Activated T-helper 9 cell treated with anti-CD3 and anti-CD28 coated beads, Interleukin-2, amount 50 U/mL, for 16 hours (primary cell): ENCODE data around the gene LMBRD1.
"Not testable (repeated sequence)": the region's sequence is repeated elsewhere in the genome, so short reads cannot be mapped to it uniquely, and the experiment has no call there.

Experiments used
- DNase-seq: peaks from one replicate; pipeline ENCODE4 v3.0.0-alpha.2; 2020; ENCODE audit warnings: low read depth

Gene LMBRD1

DNA sequence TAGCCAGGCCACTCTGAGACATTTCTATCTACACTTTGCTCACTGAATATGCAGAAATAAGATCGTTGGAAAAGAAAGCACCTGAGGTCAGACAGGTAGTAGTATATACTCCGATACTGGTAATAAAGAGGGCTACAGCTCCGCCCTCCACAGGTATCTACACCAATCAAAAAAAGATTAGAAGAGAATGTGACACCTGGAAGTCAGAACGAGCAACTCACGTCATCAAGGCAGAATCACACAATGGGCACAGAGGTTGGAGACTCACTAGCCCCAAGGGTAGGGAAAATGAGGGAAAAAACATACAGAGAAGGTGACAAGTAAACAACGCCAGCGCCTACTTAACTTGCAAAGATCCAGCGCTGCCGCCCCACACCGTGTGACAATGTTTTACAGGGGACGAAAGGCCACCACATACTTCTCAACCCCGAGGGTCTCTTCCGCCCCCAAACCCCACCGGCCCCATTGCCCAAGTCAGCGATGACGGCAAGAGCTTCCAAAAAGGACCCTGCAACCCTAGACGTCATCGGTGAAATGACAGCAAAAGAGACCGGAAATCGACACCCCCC lies 653 bp downstream of the LMBRD1 start:
- no peak for DNase-seq

DNA sequence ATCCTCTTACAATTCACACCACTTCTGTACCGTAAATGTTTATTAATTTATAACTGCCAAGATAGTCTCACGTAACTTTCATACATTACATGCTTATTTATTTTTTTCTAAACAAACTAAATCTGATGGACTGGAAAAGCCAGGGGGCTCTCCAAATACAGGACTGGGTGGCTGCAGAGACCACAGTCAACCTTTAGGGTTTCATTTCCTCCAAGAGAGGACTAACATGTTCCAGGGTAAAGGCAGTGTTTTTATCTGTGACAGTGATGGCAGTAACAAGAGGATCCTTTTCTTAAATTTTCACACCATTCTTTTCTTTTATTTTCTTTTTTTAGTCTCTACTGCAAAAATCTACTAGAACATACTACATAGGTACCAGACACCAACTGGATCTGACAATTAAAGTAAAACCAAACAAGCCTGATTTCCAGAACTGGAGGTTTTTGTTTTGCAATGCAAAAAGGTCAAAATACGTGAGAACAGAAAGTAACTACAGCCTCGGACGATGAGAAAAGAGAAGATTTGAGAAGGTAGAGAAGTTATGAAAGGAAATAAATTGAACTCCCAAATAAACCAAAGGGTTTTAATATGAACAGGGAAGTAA lies 1.2 kb downstream of the LMBRD1 start:
- no peak for DNase-seq

DNA sequence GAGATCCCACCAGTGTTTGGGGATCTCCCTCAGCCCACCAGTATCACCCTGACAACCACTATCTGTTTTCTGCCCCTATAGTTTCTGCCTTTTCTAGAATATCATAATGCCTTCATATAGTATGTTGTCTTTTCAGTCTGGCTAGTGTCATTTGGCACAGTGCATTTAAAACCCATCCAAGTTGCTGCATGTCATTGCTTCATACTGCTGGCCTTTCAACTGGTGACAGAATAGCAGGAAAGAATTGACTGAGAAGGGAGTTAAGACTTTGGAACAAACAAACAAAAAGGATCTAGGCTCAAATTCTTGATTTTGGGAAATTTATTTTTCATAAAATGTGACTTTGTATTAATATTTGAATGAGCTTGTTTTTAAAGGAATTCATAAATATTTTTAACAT lies 4.5 kb downstream of the LMBRD1 start:
- no peak for DNase-seq

DNA sequence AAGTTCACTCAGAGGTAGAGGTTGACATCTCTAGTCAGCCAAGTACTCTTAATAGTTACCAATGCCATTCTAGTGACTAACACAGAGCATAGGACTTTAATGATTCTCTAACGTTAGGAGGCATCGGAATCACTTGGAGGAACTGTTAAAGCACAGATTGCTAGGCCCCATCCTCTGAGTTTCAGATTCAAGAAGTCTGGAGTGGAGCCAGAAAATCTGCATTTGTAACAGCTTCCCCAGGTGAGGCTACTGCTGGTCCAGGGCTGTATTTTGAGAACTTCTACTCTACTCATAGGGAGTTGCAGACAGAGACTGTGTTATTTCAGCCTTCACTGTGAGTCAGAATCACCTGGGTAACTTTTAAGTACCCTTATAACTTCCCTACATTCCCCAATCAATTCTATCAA lies 5.7 kb downstream of the LMBRD1 start:
- DNase-seq, result no peak

DNA sequence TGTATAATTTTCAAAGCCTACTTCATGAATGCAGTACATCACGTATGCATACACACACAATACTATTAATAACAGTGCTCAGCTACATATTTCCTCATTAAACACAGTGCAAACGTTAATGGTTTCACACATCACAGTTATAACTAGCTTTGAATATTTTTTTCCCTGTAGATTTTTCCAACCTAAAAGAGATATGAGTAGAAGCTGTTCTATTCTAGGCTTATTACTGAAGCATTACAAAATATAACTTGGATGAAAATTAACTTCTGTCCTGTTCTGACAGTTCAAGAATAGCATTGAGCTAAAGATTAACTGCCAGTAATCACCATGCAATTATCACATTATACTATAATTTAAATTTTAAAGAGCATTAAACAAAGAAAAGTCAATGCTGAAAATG lies 6.2 kb downstream of the LMBRD1 start:
- no peak for DNase-seq

DNA sequence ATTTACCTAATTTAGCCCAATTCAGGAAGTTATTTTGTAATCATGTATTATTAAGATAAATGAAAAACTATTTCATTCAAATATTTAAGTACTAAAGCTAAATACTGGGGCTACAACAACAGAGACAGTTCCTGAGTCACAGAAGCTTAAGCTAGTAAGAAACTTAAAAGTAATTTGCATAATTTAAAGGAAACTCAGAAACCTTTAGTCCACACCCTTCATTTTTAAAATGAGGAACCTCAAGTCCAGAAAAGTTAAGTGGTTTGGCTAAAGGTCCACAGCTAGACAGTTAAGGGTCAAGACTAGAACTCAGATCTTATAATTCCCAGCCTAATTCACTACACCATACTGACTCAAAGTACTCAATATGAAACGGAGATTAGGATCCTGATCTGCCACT lies 7.2 kb downstream of the LMBRD1 start:
- no peak for DNase-seq

DNA sequence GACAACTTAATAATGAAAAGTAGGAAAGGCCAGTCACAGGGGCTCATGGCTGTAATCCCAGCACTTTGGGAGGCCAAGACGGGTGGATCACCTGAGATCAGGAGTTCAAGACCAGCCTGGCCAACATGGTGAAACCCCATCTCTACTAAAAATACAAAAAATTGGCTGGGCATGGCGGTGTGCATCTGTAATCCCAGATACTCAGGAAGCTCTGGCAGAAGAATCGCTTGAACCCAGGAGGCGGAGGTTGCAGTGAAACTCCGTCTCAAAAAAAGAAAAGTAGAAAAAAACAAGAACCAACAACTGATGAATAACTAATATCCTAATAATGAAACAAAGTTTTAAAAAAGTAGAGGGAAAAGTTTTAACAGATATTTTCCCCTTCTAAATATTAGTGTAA lies 9.4 kb downstream of the LMBRD1 start:
- not testable (repeated sequence) for DNase-seq

DNA sequence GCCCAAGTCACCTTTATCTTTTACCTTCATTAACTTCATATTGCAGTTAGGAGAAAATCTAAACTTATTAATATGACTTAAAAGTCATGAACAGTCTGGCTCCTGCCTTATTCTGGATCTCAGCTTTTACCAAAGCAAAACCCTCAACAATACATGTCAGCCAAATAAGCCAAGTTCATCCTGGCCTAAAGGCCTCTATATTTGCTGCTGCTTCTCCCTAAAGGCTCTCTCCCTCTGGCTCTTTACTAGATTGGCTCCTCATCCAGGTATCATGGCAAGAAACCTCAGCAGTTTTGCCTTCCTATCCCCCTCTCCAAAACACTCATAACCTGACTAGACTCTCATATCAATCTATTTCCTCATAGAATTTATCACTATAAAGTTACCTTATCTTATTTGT lies 11.1 kb downstream of the LMBRD1 start:
- DNase-seq, result no peak

DNA sequence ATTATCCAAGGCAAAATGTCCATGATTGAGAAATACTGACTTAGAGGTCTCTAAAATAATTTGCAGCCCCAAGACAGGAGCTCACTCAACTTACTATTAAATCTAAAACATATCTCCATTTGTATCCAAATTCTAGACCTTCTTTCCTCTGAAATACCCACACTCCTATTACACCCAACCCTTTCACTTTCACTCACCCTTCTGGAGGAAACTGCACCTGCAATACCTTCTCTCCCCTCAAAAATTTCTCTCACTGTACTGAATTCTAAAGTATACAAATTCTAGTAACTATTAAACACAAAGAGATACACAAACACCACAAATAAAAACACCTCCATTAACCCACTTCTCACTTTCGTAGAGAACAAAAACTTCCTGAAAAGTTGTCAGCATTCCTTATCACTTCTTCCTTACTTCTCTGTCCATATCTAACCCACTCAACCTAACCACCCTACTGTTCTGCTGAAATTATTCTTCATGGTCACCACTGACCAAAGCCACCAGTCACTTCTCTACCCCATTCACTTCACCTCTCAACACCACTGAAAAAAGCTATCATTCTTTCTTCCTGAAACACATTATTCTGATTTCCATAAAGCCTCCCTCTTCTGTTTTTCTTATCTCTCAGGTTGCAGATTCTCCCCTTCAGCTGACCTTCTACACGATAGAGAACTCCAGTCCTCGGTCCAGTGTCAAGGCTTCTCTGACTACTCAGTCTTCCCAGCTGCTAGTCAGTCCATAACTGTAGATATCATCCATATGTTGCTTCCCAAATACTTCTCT lies 12.0 kb downstream of the LMBRD1 start:
- DNase-seq, result no peak

DNA sequence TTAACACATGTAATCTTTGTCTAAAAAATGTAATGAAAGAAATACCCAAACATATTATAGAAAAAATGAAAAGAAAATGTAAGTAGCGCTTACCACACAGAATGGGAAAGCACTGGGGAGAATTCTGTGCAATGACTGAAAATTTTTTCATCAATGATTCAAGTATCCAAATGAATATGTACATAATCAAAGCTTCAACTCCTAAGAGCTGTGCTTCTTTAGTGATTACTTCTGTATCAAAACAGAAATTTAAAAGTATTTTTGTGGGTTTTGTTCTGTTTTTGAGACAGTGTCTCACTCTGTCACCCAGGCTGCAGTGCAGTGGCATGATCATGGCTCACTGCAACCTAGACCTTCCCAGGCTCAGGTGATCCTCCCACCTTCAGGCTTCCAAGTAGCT lies 13.7 kb downstream of the LMBRD1 start:
- no peak for DNase-seq

DNA sequence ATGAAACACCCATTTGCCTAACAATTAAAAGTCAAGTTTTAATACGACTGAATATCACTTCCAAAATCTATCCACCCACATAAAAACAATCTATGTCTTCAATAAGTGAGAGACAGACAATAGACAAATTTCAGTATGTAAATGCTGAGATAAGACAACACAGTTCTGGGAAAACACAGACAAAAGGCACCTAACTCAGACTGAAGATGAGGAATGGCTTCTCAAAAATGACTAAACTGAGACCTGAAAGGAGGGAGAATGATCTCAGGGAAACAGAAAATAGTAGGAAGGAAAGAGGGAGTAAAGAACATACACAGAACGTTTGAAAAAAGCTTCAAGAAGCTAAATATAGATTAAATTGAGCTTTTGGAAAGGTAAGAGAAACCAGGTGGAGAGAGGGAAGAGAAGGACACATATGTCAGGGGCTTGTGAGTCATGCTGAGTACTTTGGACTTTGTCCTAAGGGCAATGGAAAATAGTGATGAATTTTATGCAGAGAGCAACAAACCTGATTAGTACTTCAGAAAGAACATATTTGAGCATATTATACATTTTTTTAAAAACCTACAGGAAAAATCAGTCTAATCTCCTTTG lies 16.1 kb downstream of the LMBRD1 start:
- DNase-seq, result no peak

DNA sequence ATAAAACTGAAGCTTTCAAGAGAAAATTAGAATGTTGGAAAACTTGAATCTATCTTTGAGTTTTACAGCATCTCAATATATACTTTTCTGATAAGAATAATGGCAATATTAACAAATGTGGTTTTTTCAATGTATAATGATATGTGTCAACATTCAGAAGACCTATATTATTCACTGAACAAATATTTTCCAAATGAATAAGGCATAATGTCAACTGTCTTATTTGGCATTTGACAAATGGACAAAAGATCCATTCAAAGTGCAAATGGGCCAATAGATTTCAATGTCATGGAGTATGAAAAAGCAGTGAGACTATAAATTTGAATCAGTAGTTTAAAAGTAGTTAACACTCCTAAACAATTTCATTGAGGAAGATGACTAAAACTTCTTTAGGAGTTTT lies 20.9 kb downstream of the LMBRD1 start:
- no peak for DNase-seq

DNA sequence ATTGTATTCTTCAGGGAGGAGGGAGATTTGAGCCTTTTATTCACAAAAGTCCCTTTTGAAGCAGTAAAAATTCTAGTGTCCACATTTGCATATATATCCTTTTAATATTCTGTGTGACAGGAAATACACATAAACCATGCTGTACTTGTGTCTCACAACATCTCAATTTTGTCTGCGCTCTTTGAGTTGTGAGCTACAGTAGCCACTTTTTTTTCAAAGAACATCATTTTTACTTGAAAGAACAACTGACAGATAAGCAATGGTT lies 21.3 kb downstream of the LMBRD1 start:
- DNase-seq, result no peak

DNA sequence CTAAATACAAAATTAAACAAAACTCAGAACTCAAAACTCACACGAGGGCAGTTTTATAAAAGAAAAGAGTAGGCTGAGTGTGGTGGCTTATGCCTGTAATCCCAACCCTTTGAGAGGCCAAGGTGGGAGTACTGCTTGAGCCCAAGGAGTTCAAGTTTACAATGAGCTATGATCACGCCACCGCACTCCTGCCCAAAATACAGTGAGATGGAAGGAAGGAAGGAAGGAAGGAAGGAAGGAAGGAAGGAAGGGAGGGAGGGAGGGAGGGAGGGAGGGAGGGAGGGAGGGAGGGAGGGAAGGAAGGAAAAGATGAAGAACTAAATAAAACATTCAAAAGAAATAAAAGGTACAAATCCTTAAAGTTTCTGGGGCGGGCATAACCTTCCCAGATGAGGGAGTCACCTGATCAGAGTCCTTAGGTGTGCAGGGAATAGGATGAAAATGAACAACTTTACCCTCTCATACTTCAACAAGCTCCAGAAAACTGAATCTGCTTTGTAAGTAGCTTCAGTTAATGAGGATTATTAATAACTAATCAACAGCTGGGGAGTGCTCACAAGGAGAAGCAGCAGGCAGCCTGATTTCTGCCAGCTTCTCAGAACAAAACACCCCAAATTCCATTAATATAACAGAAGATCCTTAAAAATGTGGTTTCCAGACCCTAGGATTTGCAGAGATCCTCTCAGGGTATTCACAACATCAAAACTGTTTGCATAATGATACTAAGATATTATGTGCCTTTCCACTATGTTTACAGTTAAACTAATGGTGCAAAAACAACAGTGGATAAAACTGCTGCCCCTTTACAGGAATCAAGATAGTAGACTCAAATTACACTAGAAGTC lies 21.8 kb downstream of the LMBRD1 start:
- no peak for DNase-seq

DNA sequence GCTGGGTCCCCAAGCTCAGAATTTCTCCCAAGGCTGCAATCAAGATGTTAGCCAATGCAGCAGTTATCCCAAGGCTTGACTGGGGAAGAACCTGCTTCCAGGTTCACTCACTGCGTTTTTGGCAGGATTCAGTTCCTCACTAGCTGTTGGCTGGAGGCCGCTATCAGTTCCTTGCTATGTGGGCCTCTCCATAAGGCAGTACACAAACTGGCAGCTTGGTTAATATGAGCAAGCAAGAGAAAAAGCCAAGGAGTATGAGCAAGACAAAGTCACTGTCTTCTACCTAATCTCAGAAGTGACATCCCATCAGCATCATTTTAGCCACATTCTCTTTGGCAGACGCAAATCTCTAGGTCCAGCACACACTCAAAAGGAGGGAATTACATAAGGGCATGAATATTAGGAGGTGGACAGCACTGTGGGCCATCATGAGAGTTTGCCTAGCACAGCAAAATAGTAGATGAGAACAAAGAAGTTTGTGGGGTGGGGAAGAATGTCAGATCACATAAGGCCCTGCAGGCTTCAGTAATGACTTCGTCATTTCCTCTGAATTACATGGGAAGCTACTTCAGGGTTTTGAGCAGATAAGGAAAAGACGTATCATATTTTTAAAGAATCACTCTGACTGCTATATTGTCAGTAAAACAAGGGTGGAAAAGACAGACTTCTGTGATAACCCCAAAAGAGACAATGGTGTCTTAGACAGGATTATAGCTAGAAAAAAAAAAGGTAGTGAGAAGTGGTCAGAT lies 25.5 kb downstream of the LMBRD1 start:
- no peak for DNase-seq

DNA sequence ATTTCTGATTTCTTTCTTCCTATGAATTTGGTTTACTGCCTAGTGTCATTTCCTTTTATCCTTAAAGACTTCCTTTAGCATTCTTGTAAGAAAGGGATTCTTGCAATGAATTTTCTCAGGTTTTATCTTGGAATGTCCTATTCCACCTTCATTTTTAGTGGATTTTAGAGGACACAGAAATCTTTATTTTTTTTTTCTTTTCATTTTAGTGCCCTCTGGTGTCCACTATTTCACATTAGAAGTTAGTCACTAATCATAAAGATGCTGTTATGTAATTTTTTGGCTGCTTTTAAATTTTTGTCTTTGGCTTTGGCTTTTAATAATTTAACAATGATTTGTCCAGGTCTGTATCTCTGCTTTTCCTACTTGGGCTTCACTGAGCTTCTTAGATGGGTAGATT lies 28.1 kb downstream of the LMBRD1 start:
- no peak for DNase-seq

DNA sequence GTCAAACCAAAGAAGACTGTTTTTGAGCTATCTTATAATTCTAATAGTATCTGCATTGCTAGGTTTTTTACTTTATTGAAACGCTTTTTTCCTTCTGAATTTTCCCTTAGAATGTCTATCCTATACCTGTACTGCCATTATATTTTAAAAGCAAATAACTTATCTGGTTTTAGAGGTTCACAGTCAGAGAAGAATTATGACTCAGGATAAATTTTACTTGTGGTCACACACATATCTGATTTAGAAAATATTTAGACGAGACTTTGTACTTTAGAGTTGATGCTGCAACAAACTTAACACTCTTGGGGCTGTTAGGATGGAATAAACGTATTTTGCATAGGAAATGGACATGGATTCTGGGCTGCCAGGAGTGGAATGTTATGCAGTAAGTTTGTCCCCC lies 33.0 kb downstream of the LMBRD1 start:
- no peak for DNase-seq

DNA sequence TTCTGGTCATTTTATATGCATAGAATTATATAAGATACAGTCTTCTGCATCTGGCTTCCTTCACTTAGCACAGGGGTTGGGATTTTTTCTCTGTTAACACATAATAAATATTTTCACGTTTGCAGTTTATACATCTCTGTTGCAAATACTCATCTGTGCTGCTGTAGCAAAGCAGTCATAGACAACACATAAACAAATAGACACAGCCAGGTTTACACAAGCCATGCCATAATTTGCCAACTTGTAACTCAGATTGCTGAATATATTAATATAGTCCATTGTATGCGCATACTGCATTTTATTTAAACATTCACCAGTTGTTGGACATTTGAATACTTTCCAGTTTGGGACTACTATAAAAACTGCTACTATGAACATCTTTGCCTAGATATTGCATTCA lies 35.0 kb downstream of the LMBRD1 start:
- no peak for DNase-seq

DNA sequence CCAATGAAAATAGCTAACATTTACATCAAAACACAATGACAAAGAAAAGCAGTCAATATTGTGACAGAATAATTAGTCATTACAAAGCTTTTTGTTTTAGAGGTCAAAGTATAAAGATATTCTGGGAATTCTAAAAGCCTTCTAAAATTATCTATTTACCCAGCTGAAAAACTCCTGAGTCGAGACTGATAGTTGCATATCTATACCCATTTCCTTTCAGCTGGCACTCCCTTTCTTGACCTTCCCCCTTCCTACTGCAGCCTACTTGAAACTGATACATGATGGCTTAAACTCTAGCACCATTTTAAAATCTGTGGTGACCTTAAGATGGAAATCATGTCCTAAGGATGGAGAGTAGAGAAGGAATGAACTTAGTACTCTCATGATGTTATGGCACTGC lies 38.6 kb downstream of the LMBRD1 start:
- DNase-seq, result no peak

DNA sequence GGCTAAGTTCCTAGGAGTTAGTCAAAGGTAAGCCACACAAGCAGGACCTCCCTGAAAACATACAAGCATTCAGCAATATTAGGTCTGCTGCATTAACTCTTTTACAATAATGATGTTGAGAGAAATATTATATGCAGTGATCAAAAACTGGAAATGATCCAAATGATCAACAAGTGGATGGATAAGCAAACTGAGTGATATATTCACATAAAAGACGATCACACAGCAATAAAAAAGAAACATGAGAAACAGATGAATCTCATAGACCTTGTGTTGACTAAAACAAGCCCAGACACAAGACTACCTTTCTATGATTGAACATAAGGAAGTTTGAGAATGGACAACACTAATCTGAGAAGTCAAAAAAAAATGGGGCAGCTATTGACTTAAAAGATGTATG lies 39.9 kb downstream of the LMBRD1 start:
- DNase-seq, result no peak

DNA sequence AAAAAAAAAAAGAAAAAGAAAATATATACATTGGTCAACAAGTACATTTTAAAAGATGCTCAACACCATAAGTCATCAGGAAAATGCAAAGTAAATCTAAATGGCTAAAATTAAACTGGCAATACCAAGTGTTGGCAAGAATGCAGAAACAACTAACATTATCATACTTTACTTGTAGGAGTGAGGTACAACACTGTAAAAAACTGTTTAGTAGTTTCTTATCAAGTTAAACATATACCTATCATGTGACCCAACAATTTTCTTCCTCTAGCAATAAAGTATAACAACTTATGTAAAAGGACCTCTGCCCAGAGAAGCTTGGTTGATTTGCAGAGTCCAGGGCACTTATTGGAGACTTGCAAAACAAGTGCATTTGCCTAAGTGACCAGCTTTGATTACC lies 40.4 kb downstream of the LMBRD1 start:
- no peak for DNase-seq

DNA sequence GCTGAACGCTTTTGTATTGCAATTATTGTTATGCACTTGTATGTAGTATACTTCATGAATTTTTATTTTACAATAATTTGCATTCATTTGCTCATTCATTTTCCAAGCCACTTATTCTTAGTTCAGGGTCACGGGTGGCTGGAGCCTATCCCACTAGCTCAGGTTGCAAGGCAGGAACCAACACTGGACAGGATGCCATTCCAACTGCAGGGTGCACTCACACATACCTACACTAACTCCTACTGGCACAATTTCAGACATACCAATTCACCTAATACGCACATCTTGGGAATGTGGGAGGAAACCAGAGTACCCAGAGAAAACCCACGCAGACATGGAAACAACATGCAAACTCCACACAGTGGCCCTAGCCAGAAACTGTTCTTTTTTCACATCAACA lies 61.8 kb downstream of the LMBRD1 start:
- DNase-seq, result no peak
